GM10248 (cell line): Measurements from ENCODE around the gene ASPSCR1.
"Not testable (repeated sequence)": the region's sequence is repeated elsewhere in the genome, so short reads cannot be mapped to it uniquely, and the experiment has no call there.

Source experiments
- CTCF ChIA-PET: fragments of 300-600 bp; sonication (Branson Sonifier 250); formaldehyde crosslinking; extraction: SDS; loops from one replicate; lab custom pipeline; 2021; ENCODE audit warnings: antibody characterized with exemption; lab: Yijun Ruan, JAX
- POLR2A ChIA-PET: fragments of 350-650 bp; sonication (Branson Sonifier 250); formaldehyde crosslinking; extraction: SDS; loops from one replicate; lab custom pipeline; 2020; ENCODE audit warnings: antibody characterized with exemption; lab: Yijun Ruan, JAX
- DNase-seq: peaks from one replicate; pipeline ENCODE4 v3.0.0; 2012; ENCODE audit errors: extremely low spot score
- TF ChIP-seq, protein P1 (sequence below): IDR thresholded peaks from 2 replicates; pipeline ENCODE4 v1.5.1; 2012; ENCODE audit warnings: mild to moderate bottlenecking, low read depth; ENCODE audit errors: extremely low read depth, missing control alignments, control extremely low read depth

ASPSCR1 gene

DNA sequence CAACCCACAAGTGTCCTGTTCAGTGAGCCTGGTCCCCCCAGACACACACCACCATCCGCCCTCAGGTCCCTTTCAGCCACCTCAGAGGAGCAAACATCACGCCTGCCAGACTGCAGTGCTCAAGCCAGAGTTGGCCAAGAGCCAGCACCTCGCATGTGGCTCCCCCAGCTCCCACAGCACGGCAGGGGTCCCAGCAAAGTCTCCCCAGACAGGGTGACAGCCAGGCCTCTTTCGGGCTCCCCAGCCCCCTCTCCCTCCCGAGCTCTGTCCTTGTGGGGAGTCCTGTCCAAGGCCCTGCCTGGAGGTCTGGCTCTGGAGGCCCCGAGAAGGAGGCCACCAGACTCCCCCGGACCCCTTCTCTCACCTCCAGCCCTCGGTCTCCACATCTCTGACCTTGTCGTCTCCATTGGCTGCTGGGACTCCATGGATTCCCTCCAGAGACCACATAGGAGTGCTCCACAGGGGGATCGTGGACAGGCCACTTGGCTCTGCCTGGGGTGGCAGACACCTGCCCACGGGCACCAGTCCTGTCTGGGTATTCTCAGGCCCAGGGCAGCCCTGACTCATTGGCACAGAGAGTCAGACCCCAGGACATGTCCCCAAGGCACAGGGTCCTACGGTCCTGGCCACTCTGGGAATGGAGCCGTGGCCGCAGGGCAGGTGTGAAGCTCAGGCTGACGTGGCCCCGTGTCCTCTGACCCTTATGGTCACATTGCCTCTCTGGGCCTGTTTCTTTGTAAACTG lies 28.6 kb upstream of the ASPSCR1 start:
- DNase-seq: no peak
- TF ChIP-seq, protein P1, sequence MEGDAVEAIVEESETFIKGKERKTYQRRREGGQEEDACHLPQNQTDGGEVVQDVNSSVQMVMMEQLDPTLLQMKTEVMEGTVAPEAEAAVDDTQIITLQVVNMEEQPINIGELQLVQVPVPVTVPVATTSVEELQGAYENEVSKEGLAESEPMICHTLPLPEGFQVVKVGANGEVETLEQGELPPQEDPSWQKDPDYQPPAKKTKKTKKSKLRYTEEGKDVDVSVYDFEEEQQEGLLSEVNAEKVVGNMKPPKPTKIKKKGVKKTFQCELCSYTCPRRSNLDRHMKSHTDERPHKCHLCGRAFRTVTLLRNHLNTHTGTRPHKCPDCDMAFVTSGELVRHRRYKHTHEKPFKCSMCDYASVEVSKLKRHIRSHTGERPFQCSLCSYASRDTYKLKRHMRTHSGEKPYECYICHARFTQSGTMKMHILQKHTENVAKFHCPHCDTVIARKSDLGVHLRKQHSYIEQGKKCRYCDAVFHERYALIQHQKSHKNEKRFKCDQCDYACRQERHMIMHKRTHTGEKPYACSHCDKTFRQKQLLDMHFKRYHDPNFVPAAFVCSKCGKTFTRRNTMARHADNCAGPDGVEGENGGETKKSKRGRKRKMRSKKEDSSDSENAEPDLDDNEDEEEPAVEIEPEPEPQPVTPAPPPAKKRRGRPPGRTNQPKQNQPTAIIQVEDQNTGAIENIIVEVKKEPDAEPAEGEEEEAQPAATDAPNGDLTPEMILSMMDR: no peak
- POLR2A ChIA-PET: no interaction called here
- CTCF ChIA-PET: interaction anchor here (0.9 to 2.5 kb wide), 3 partner anchors 11 to 82 kb away, joined by 3 to 11 read pairs (median 3); no protein-coding TSS in a partner anchor

DNA sequence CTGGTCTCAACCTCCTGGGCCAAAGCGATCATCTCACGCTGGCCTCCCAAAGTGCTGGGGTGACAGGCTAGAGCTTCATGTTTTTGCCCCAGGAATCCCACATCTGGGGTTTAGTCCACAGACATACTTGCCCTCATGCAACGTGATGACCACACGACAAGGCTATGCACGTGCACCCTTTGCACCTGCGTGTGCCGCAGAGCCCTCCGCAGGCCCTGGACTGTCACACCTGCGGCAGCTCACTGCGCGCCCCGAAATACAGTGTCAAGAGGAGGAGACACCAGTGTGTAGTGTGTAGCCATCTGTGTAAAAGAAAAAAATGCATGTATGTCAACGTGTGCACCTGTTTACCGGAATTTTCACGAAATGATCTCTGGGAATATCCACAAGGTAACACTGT lies 26.9 kb upstream of the ASPSCR1 start:
- ChIA-PET POLR2A (interaction anchor here (0.6 kb wide), 1 partner anchor 70 kb away, joined by 5 read pairs; no protein-coding TSS in a partner anchor), CTCF (interaction anchor here (2.5 kb wide), 1 partner anchor 10 kb away, joined by 19 read pairs; the partner anchor contains the start of gene NOTUM)
- no peak for DNase-seq
- TF ChIP-seq, protein P1: no peak

DNA sequence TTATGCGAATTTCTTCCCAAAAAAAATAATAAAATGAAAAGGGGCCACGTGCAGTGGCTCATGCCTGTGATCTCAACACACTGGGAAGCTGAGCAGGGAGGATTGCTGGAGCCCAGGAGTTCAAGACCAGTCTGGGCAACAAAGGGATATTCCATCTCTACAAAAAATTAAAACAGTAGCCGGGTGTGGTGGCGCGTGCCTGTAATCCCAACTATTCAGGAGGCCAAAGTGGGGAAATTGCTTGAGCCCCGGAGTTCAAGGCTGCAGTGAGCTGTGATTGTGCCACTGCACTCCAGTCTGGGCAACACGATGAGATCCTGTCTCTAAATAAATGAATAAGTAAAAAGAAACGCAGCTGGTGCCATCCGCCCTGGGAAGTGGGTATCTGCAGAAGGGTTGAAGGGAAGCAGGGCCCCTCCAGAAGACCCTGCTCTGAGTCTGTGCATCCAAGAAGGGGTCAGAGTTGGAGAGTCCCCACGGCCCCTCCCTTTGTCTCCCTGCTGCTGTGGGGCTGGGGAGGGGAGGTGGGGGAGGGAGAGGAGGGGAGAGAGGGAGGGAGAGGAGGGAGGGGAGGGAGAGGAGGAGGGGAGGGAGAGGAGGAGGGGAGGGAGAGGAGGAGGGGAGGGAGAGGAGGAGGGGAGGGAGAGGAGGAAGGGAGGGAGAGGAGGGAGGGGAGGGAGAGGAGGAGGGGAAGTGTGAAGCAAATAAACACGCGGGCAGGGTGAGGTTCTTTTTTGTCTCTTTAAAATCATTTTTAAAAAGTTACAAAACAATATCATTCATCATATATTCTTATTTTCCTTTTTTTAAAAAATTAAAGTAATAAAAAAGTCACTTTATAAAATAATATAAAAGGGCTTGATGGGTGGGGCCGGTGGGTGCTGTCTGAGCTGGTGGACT lies 25.4 kb upstream of the ASPSCR1 start:
- no peak for DNase-seq
- ChIA-PET POLR2A (no interaction called here), CTCF (interaction anchor here (1.2 to 2.5 kb wide), 2 partner anchors 8 to 86 kb away, joined by 3 to 19 read pairs; partner anchors contain the start of genes DCXR and NOTUM)
- TF ChIP-seq, protein P1: no peak

DNA sequence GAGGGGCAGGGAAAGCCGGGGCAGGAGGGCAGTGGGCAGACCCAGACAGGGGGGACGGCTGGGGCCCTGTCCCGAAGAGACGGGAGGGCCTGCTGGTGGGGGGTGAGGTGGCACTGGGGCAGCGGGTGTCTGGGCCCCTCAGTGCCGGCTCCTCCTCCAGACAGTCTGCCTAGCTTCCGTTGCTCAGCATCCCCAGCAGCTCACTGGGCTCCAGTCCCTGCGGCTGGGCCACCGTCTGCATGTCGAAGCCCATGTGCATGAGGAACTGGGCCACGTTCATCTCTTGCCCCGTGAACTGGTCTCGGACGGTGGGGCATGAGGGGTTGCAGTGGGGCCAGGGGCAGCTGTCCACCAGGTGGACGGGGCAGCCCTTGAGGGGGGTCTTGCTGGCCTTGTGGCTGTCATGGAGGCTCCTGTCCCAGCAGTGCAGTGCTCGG lies 24.6 kb upstream of the ASPSCR1 start:
- TF ChIP-seq, protein P1: no peak
- DNase-seq: no peak
- CTCF ChIA-PET: interaction anchor here (1.2 kb wide), 1 partner anchor 85 kb away, joined by 3 read pairs; the partner anchor contains the start of gene DCXR
- POLR2A ChIA-PET: no interaction called here

DNA sequence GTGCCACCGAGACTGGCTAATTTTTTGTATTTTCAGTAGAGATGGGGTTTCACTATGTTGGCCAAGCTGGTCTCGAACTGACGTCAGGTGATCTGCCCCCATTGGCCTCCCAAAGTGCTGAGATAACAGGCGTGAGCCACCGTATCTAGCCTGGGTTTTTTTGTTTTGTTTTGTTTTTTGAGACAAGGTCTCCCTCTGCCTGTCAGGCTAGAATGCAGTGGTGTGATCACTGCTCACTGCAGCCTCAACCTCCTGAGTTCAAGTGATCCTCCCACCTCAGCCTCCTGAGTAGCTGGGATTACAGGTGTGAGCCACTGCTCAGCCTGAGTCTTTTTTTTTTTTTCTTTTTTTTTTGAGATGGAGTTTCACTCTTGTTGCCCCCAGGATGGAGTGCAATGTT lies 24.0 kb upstream of the ASPSCR1 start:
- POLR2A ChIA-PET, DNase-seq: not testable (repeated sequence)
- CTCF ChIA-PET: interaction anchor here (1.2 to 2.3 kb wide), 3 partner anchors 43 to 84 kb away, joined by 3 to 7 read pairs (median 3); partner anchors contain the start of genes DCXR and PCYT2

DNA sequence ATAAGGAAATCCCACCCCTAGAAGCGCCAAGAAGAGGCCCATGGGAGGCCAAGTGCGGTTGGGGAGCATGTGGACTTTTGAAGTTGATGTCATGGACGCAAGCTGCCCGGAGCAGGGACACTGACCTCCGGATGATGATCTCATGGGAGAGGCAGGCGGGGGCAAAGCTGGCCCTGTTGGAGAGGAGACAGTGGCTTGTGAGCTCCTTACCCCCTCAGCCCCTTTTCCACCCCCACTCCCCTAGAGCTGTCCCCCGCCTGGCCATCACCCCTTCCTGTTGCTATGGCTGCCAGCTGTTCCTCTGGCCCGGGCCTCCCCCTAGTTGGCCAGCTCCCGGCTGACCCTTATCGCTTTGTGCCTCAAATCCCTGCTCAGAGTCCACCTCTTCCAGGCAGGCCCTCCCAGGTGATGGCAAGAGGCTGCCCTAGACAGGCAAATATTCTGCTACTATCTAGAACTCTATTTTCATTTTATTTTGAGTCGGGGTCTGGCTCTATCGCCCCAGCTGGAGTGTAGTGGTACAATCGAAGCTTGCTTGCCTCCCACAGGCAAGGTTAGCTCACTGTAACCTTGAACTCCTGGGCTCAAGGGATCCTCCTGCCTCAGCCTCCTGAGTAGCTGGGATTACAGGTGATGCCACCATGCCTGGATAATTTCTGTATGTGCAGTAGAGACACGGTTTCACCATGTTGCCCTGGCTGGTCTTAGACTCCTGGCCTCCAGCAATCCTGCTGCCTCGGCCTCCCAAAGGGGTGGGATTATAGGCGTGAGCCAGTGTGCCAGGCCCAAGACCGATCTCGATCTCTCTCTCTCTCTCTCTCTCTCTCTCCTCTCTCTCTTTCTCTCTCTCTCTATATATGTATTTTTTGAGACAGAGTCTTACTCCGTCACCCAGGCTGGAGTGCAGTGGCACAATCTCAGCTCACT lies 23.0 kb upstream of the ASPSCR1 start:
- ChIA-PET CTCF (interaction anchor here (0.9 to 2.5 kb wide), 9 partner anchors 10 to 83 kb away, joined by 3 to 8 read pairs (median 4); partner anchors contain the start of genes CENPX, DCXR, LRRC45 and PCYT2), POLR2A (interaction anchor here (0.5 kb wide), 1 partner anchor 62 kb away, joined by 6 read pairs; no protein-coding TSS in a partner anchor)
- TF ChIP-seq, protein P1: no peak
- DNase-seq: no peak
